OCI-LY3 (cell line): Measurements from ENCODE around the gene LAMC3.

ENCODE experiments used
- CTCF ChIP-seq: fragments of 200-600, 300-600 bp; sonication (generic); IDR thresholded peaks from 2 replicates; pipeline ENCODE4 v1.5.1; 2014; ENCODE audit warnings: antibody characterized with exemption, low read length, low read depth
- EZH2phosphoT487 ChIP-seq: fragments of 200-600 bp; shearing (Covaris generic); IDR thresholded peaks from 2 replicates; pipeline ENCODE4 v1.6.1; 2018; ENCODE audit warnings: antibody characterized with exemption, mixed run types, low read depth

DNA sequence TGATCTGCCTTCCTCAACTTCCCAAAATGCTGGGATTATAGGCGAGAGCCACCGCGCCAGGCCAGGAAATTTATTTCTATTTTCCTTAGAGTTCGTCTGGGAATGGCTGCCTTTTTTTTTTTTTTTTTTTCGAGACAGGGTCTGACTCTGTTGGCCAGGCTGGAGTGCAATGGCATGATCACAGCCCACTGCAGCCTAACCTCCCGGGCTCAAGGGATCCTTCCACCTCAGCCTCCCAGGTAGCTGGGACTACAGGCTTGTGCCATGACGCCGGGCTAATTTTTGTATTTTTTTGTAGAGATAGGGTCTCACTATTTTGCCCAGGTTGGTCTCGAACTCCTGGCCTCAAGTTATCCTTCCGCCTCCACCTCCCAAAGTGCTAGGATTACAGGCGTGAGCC lies 888 bp upstream of the LAMC3 start:
- TF ChIP-seq CTCF (no peak), EZH2phosphoT487 (no peak)
